SIG-M5 treated with dmso at 0.1 percent for 504 hours (cell line): ENCODE data around the gene CHST11.

Experiments used
- DNase-seq: peaks from one replicate; lab custom pipeline; 2025; ENCODE audit not compliant: unreplicated experiment; lab: John Stamatoyannopoulos, UW

The CHST11 gene

GRCh38 chr12:104689635-104690034 is 232.9 kb downstream of the CHST11 start:
- DNase-seq = peak; percentile 37

- no peak for DNase-seq
Observed at GRCh38 chr12:104691721-104692556, 235.2 kb downstream of the CHST11 start.

- DNase-seq = no peak
Observed at GRCh38 chr12:104692557-104693218, 235.9 kb downstream of the CHST11 start.

- no peak for DNase-seq
Observed at GRCh38 chr12:104693493-104693892, 236.7 kb downstream of the CHST11 start.

GRCh38 chr12:104694161-104694560 is 237.4 kb downstream of the CHST11 start:
- no peak for DNase-seq

GRCh38 chr12:104694711-104695110 is 238.0 kb downstream of the CHST11 start:
- no peak for DNase-seq

- DNase-seq = peak; percentile 29
Observed at GRCh38 chr12:104695453-104696148, 238.9 kb downstream of the CHST11 start.

- DNase-seq = no peak
Observed at GRCh38 chr12:104697186-104697585, 240.4 kb downstream of the CHST11 start.

GRCh38 chr12:104698871-104699270 is 242.1 kb downstream of the CHST11 start:
- DNase-seq = no peak

GRCh38 chr12:104699489-104700190 is 242.9 kb downstream of the CHST11 start:
- DNase-seq = no peak

GRCh38 chr12:104700324-104700723 is 243.6 kb downstream of the CHST11 start:
- no peak for DNase-seq

GRCh38 chr12:104701301-104701700 is 244.6 kb downstream of the CHST11 start:
- DNase-seq = no peak

GRCh38 chr12:104701756-104702155 is 245.0 kb downstream of the CHST11 start:
- no peak for DNase-seq

GRCh38 chr12:104702565-104703139 is 245.9 kb downstream of the CHST11 start:
- no peak for DNase-seq

GRCh38 chr12:104703372-104703771 is 246.6 kb downstream of the CHST11 start:
- no peak for DNase-seq

- DNase-seq = no peak
Observed at GRCh38 chr12:104704224-104704779, 247.6 kb downstream of the CHST11 start.

GRCh38 chr12:104707194-104707593 is 250.4 kb downstream of the CHST11 start:
- DNase-seq = no peak

GRCh38 chr12:104707794-104708558 is 251.2 kb downstream of the CHST11 start:
- no peak for DNase-seq

- no peak for DNase-seq
Observed at GRCh38 chr12:104708891-104709290, 252.1 kb downstream of the CHST11 start.
